GM19193 (cell line): ENCODE results near the gene PLD5.

Experiments used
- POLR2A ChIP-seq: IDR thresholded peaks from 4 replicates; pipeline ENCODE4 v1.6.1; 2011; ENCODE audit not compliant: insufficient read depth, insufficient read length; ENCODE audit errors: extremely low read depth

Gene PLD5

DNA sequence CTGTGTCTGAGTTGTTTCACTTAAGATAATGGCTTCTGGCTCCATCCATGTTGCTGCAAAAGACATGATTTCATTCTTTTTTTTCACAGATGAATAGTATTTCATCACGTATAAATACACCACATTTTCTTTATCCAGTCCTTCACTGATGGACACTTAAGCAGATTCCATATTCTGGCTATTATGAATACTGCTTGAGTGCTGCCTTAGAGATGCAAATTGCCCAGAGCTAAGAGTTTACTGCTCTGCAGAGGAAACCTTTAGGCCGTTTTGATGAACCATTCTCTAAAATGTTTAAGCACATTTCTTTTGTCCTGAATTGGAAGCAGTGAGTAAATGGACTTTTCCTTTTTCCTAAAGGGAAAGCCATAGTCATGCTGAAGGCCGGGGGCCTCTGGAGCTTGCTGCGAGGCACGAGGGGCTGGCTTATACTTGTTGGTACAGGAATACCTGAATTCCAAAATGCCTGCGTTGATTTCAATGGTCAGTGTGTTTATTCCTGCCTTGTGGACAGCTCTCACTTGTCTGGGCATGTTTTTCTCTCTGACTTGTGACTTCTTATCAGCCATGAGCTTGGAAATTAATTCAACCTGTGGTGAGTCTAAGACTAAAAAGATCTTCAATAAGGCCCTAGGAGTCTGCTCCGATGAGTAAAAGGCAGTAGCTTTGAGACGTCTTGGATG lies 324.6 kb downstream of the PLD5 start:
- no peak for TF ChIP-seq POLR2A

DNA sequence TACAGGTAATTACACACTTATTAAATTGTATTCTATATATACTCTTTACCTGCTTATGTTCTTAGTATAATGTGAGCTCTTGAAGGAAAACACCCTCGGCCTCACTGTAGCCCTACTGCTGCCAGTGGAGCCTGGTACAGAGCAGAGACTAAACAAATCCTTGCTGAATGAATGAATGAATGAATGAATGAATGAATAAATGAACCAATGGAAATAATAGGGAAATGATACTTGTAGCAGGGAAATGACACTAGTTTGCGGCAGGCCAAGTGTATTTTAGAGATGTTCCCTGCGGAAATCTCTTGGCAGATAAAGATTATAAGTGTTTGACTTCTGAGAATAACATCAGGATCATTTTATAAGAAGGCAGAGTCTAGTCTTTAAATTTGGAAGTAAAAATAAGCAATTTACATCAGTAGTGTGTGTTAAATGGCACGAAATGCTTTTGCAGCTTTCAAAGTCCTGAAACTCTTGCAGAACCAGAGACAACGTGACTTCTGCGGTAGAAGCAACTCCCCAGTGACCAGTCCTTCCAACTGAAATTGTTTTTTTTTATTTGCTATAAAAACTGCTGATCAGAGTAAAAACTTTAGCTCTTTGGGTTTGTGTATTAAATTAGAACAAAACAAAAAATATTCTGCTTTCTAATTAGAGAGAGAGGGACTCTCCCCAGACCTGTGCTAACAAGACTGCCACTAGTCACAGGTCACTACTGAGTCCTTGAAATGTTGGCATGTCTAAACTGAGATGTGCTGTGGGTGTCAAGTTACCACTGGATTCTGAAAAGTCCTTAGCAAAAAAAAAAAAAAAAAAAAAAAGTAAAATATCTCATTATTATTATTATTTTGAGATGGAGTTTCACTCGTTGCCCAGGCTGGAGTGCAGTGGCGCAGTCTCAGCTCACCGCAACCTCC lies 326.3 kb downstream of the PLD5 start:
- TF ChIP-seq POLR2A = no peak

- TF ChIP-seq POLR2A = no peak
Measured at GRCh38 chr1:242196914-242197313, 327.6 kb downstream of the PLD5 start.

GRCh38 chr1:242196101-242196500 lies 328.4 kb downstream of the PLD5 start:
- TF ChIP-seq POLR2A = no peak

DNA sequence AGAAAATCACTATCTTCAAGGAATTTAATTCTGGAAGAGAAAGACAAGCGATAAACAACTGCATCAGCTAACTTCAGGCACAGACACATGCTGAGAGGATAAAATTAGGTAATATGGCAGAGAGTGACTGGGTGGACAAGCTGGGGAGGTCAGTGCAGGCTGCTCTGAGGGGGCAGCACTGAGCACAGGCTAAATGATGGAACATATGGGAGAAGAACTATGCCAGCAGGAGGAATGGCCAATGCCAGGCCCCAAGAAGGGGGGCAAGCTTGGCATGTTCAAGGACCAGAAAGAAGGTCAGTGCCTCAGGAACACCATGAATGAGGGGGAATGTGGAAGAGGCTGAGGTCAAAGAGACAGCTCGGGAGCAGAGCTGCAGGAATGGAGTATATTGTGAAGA lies 334.9 kb downstream of the PLD5 start:
- TF ChIP-seq POLR2A = no peak

- TF ChIP-seq POLR2A = no peak
Measured at GRCh38 chr1:242187816-242188215, 336.7 kb downstream of the PLD5 start.

- no peak for TF ChIP-seq POLR2A
Measured at GRCh38 chr1:242187171-242187570, 337.3 kb downstream of the PLD5 start.

GRCh38 chr1:242185731-242186130 lies 338.8 kb downstream of the PLD5 start:
- TF ChIP-seq POLR2A = no peak

DNA sequence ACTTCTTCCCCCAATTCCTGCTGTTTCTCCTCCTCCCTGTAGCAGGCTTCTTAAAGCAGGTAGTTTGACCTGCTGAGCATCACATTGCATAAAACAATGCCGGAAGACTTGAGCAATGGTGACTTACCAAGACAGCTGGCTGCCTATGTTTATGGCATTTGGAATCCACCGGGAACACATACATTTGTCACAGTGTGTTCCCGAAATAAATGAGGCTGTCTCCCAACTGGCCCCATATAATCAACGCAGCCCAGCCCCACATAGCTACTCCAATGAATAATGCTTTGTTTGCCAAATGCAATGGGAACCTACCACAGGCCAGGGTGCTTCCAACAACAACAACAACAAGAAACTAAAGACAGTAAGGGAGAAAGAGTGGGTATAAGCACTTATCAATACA lies 339.5 kb downstream of the PLD5 start:
- TF ChIP-seq POLR2A = no peak

- TF ChIP-seq POLR2A = no peak
Measured at GRCh38 chr1:242178924-242179708, 345.4 kb downstream of the PLD5 start.

DNA sequence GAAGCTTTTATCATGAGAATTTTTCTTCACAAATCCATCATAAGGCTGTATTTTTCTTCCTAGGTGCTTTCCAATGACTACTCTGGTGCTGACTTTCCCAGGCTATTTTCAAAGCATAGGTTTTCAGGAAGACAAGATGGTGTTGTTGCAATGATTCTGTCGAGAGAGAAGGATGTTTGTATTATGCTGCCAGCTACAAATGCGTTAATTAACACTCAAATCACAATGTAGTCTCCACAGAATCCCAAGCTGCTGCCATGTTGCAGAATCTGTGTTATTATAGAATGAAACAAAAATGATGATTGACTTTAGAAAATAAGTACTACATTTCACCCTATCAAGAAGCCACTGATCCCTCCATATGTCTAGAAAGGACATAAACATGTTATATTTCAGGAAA lies 346.1 kb downstream of the PLD5 start:
- no peak for TF ChIP-seq POLR2A

GRCh38 chr1:242162140-242162539 lies 362.4 kb downstream of the PLD5 start:
- no peak for TF ChIP-seq POLR2A

DNA sequence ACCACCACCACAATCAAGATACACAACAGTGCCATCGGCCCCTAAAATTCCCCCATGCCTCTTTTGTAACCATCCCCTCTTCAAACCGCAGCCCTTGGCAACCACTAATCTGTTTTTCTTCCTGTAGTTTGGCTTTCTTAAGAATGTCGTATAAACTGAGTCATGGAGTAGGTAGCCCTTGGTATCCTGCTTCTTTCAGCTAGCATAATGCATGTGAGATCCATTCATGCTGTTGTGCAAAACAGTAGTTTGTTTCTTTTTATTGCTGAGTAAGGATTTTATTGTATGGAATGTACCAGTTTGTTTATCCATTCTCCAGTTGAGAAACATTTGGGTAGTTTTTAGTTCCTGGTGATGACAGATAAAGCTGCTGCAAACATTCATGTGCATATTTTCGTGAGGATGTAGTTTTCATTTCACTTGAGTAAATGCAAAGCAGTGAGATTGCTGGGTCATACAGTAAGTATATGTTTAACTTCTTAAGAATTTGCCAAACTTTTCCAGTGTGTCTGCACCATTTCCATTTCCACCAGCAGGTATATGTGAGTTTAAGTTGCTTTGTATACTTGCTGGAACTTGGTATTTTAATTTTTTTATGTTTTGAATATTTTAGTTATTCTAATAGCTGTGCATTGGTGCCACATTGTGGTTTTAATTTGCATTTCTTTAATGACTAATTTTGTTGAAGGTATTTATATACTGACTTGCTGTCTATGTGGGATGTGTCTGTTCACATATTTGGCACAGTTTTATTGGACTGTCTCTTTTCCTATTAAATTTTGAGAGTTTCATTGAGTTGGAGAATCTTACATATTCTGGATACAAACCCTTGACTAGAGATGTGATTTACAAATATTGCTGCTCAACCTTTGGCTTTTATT lies 377.2 kb downstream of the PLD5 start:
- TF ChIP-seq POLR2A = no peak

GRCh38 chr1:242146652-242147051 lies 377.8 kb downstream of the PLD5 start:
- TF ChIP-seq POLR2A = no peak
